ENCODE data around the gene PRPF6. TPM values are rescaled to one million over a fixed set of nuclear protein-coding genes. Genes with fewer than 3 reads are reported as not detected.

Gene PRPF6
- total and polyA plus RNA-seq, 2 of the 13 experiments (the other 11 are each of a cell fraction or from before 2014, with no cell fraction given), result 63.7 to 101 TPM

- TF ChIP-seq ZC3H13 (CRISPR knock-in tag; IDR thresholded peaks at IDR 0.05), result no peak
- peak; percentile 74; the same call in 1 of the 2 replicates for TF ChIP-seq ZNF83 (CRISPR knock-in tag; IDR thresholded peaks at IDR 0.05; ENCODE audit: borderline replicate concordance)
- TF ChIP-seq CBX2 (IDR thresholded peaks at IDR 0.05; ENCODE audit: low read depth, low read length), result no peak
- no peak for TF ChIP-seq CBX2 (CRISPR knock-in tag; IDR thresholded peaks at IDR 0.05; ENCODE audit: low read depth)
- TF ChIP-seq ZNF382 (CRISPR knock-in tag; IDR thresholded peaks at IDR 0.05; ENCODE audit: borderline replicate concordance), result no peak
- TF ChIP-seq ZNF350 (CRISPR knock-in tag; IDR thresholded peaks at IDR 0.05; ENCODE audit: borderline replicate concordance, low read depth), result peak; percentile 31; the same call in 1 of the 2 replicates
- TF ChIP-seq, protein P1, sequence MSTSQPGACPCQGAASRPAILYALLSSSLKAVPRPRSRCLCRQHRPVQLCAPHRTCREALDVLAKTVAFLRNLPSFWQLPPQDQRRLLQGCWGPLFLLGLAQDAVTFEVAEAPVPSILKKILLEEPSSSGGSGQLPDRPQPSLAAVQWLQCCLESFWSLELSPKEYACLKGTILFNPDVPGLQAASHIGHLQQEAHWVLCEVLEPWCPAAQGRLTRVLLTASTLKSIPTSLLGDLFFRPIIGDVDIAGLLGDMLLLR (CRISPR knock-in tag; IDR thresholded peaks at IDR 0.05), result peak; percentile 72
- no peak for TF ChIP-seq ZSCAN21 (CRISPR knock-in tag; IDR thresholded peaks at IDR 0.05; ENCODE audit: borderline replicate concordance)
- peak; percentile 18; the same call in 1 of the 2 replicates for TF ChIP-seq YEATS4 (CRISPR knock-in tag; IDR thresholded peaks at IDR 0.05; ENCODE audit: borderline replicate concordance)
- 0 out of 2 replicates have a peak, but pooled peaks have one; percentile 14 for TF ChIP-seq NFYB (CRISPR knock-in tag; IDR thresholded peaks at IDR 0.05)
- TF ChIP-seq, protein P2, sequence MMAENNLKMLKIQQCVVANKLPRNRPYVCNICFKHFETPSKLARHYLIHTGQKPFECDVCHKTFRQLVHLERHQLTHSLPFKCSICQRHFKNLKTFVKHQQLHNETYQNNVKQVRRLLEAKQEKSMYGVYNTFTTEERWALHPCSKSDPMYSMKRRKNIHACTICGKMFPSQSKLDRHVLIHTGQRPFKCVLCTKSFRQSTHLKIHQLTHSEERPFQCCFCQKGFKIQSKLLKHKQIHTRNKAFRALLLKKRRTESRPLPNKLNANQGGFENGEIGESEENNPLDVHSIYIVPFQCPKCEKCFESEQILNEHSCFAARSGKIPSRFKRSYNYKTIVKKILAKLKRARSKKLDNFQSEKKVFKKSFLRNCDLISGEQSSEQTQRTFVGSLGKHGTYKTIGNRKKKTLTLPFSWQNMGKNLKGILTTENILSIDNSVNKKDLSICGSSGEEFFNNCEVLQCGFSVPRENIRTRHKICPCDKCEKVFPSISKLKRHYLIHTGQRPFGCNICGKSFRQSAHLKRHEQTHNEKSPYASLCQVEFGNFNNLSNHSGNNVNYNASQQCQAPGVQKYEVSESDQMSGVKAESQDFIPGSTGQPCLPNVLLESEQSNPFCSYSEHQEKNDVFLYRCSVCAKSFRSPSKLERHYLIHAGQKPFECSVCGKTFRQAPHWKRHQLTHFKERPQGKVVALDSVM (CRISPR knock-in tag; IDR thresholded peaks at IDR 0.05), result 0 out of 2 replicates have a peak, but pooled peaks have one; percentile 3
- TF ChIP-seq, protein P3, sequence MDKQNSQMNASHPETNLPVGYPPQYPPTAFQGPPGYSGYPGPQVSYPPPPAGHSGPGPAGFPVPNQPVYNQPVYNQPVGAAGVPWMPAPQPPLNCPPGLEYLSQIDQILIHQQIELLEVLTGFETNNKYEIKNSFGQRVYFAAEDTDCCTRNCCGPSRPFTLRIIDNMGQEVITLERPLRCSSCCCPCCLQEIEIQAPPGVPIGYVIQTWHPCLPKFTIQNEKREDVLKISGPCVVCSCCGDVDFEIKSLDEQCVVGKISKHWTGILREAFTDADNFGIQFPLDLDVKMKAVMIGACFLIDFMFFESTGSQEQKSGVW (CRISPR knock-in tag; IDR thresholded peaks at IDR 0.05; ENCODE audit: borderline replicate concordance), result no peak
- TF ChIP-seq ZNF230 (CRISPR knock-in tag; IDR thresholded peaks at IDR 0.05), result 0 out of 2 replicates have a peak, but pooled peaks have one; percentile 15
- TF ChIP-seq ZFX (CRISPR knock-in tag; IDR thresholded peaks at IDR 0.05; ENCODE audit: low read depth), result peak; percentile 19; the same call in 1 of the 2 replicates
- TF ChIP-seq NFE2L1 (CRISPR knock-in tag; IDR thresholded peaks at IDR 0.05; ENCODE audit: borderline replicate concordance), result peak; percentile 62; the same call in 1 of the 2 replicates
- TF ChIP-seq TERF1 (CRISPR knock-in tag; IDR thresholded peaks at IDR 0.05), result peak; percentile 63; the same call in 1 of the 2 replicates
- TF ChIP-seq ZSCAN12 (CRISPR knock-in tag; IDR thresholded peaks at IDR 0.05), result no peak
- 0 out of 2 replicates have a peak, but pooled peaks have one; percentile 51 for TF ChIP-seq SRY (CRISPR knock-in tag; IDR thresholded peaks at IDR 0.05)
- 0 out of 2 replicates have a peak, but pooled peaks have one; percentile 23 for TF ChIP-seq RNF2 (conservative IDR thresholded peaks at IDR 0.05; ENCODE audit: low read depth)
Observed at GRCh38 chr20:64080013-64080812, 99.3 kb downstream of the PRPF6 start, which contains the start of gene OPRL1 (continued).

Data from HepG2 (cell line).